Measurements from ENCODE around the gene NMNAT2. TPM values are rescaled to one million over a fixed set of nuclear protein-coding genes. Genes with fewer than 3 reads are reported as not detected.

Gene NMNAT2
- total RNA-seq, 1 experiment from 2014 or later: 11.4 TPM

DNA sequence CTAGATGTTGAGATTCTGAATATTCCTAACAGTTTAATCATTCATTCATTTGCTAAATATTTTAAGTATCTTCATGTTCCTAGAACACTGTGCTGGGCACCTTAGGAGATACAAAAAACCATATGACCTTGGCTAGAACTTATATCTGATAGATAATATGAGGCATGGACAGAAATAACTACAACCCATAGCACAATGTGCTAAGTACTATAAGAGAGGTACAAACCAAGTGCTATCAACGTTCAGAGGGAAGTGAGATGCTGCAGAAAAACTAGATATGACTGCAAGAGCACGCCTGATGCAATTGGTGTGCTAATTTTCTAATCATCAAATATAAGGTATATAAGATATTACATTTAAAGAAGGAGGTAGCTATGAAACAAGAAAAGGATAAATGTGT lies 10.7 kb downstream of the NMNAT2 start:
- Histone ChIP-seq H2BK12ac (ENCODE audit: insufficient read length, low read depth, low read length) (no peak overlapping the region), H3K4ac (ENCODE audit: low read depth, low read length) (no peak overlapping the region), H3K27ac (ENCODE audit: insufficient read length, low read depth, low read length) (no peak overlapping the region), H3K23me2 (ENCODE audit: insufficient read length, low read depth, low read length, poor library complexity, severe bottlenecking) (no peaks in the 10 kb centered on the region), H3K9ac (ENCODE audit: extremely low read depth, insufficient read length, low read length) (no peak overlapping the region), H3K79me2 (ENCODE audit: insufficient read depth, low read length) (no peaks in the 10 kb centered on the region), H2BK120ac (ENCODE audit: low read depth, low read length, poor library complexity, severe bottlenecking) (no peak overlapping the region), H3K27me3 (ENCODE audit: insufficient read depth, low read length) (no peaks in the 10 kb centered on the region), H2BK5ac (ENCODE audit: insufficient read length, low read length) (no peak overlapping the region), H3K4me2 (ENCODE audit: insufficient read depth, insufficient read length, low read length) (no peak overlapping the region), H2BK15ac (ENCODE audit: low read depth, low read length) (no peak overlapping the region), H2BK20ac (ENCODE audit: low read depth, low read length, poor library complexity, severe bottlenecking) (no peak overlapping the region), H3K79me1 (ENCODE audit: insufficient read depth, low read depth, low read length, poor library complexity, severe bottlenecking) (no peaks in the 10 kb centered on the region), H4K91ac (ENCODE audit: insufficient read length, low read depth, low read length) (no peak overlapping the region), H4K8ac (replicated peaks; ENCODE audit: insufficient read length, low read depth, low read length) (no peak overlapping the region), H3K23ac (ENCODE audit: insufficient read length, low read depth, low read length) (no peak overlapping the region), H3K9me3 (ENCODE audit: control insufficient read depth, low read depth, low read length) (no peaks in the 10 kb centered on the region), H4K5ac (ENCODE audit: insufficient read length, low read depth, low read length) (no peak overlapping the region), H3K4me1 (ENCODE audit: insufficient read depth, low read length) (peaks cover 21% of the 10 kb centered on the region; the same call in 1 of the 2 replicates), H3T11ph (ENCODE audit: low read length) (no peak overlapping the region), H3K18ac (ENCODE audit: insufficient read length, low read depth, low read length) (no peak overlapping the region), H3K14ac (ENCODE audit: insufficient read depth, low read length) (no peak overlapping the region), H2AK5ac (ENCODE audit: insufficient read length, low read length) (no peak overlapping the region), H4K20me1 (ENCODE audit: control insufficient read depth, insufficient read depth, insufficient read length) (no peaks in the 10 kb centered on the region), H3K56ac (ENCODE audit: insufficient read length, low read depth, low read length) (no peak overlapping the region), H2AFZ (ENCODE audit: low read length) (no peak overlapping the region)
- Mint-ChIP-seq H3K27me3 (ENCODE audit: low read depth) (no peaks in the 10 kb centered on the region; the same call in 1 of the 2 replicates), H3K4me3 (no peak overlapping the region), H3K36me3 (ENCODE audit: insufficient read depth in 1 of 3, low read depth in 3 of 3) (peaks cover 0 to 4% (median 0%) of the 10 kb centered on the region in 3 experiments; a peak in 3 of 7 replicates), H3K27ac (peak overlapping the region in 1 of 3 experiments; percentile 34; a peak in 1 of 7 replicates), H3K9me3 (peaks cover 0 to 3% of the 10 kb centered on the region in 2 experiments; a peak in 1 of 5 replicates), H3K4me1 (peaks cover 37 to 48% of the 10 kb centered on the region in 2 experiments)
- TF ChIP-seq, protein P1, sequence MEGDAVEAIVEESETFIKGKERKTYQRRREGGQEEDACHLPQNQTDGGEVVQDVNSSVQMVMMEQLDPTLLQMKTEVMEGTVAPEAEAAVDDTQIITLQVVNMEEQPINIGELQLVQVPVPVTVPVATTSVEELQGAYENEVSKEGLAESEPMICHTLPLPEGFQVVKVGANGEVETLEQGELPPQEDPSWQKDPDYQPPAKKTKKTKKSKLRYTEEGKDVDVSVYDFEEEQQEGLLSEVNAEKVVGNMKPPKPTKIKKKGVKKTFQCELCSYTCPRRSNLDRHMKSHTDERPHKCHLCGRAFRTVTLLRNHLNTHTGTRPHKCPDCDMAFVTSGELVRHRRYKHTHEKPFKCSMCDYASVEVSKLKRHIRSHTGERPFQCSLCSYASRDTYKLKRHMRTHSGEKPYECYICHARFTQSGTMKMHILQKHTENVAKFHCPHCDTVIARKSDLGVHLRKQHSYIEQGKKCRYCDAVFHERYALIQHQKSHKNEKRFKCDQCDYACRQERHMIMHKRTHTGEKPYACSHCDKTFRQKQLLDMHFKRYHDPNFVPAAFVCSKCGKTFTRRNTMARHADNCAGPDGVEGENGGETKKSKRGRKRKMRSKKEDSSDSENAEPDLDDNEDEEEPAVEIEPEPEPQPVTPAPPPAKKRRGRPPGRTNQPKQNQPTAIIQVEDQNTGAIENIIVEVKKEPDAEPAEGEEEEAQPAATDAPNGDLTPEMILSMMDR (conservative IDR thresholded peaks at IDR 0.05): no peak
- DNase-seq: no peak
- no CpG with 5 or more reads among the region's 2 CpGs for WGBS (ENCODE audit: extremely low coverage, insufficient read length, low lambda C conversion rate)
